Liver (tissue), 3 donors: ENCODE measurements around the gene TAF4.

Source experiments
- CTCF ChIP-seq: fragments of 150-350 bp; IDR thresholded peaks from 2 replicates; pipeline ENCODE4 v1.5.1; 2017; ENCODE audit warnings: improper control_type of control experiment, low read depth, low read length; ENCODE audit not compliant: missing input control
- EGR1 ChIP-seq, 2 donors: IDR thresholded peaks; 2 replicates each; pipeline ENCODE4 v1.6.1; 2016 to 2018; ENCODE audit warnings: antibody characterized with exemption in 2 of 2, low read depth in 2 of 2
- donor health status: healthy.
- donor health status: healthy.

GRCh38 chr20:62039738-62040137 is 25.9 kb downstream of the TAF4 start:
- TF ChIP-seq CTCF: no peak
- TF ChIP-seq EGR1 (IDR thresholded peaks at IDR 0.05; ENCODE audit: low read depth in 2 of 2): no peak
